NCI-H748 (cell line): ENCODE results near the gene LDAH.

Source experiments
- DNase-seq: peaks from one replicate; lab custom pipeline; 2025; ENCODE audit not compliant: unreplicated experiment; lab: John Stamatoyannopoulos, UW

Gene LDAH

GRCh38 chr2:20656561-20656960 lies 166.3 kb downstream of the LDAH start:
- no peak for DNase-seq

DNA sequence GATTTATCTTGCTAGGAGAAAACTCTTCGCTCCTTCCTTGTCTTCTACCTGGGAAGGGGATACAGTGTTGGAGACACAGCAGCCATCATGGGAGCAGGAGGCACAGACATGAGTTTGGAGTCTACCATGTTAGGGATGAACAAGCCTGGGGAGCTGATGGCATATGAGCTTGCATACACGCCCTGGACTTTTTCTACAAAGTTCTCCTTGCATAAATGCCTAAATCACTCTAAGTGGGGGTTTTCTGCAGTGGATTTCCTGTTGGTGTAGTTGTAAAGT lies 168.4 kb downstream of the LDAH start:
- no peak for DNase-seq

GRCh38 chr2:20653695-20654534 lies 169.0 kb downstream of the LDAH start:
- no peak for DNase-seq

DNA sequence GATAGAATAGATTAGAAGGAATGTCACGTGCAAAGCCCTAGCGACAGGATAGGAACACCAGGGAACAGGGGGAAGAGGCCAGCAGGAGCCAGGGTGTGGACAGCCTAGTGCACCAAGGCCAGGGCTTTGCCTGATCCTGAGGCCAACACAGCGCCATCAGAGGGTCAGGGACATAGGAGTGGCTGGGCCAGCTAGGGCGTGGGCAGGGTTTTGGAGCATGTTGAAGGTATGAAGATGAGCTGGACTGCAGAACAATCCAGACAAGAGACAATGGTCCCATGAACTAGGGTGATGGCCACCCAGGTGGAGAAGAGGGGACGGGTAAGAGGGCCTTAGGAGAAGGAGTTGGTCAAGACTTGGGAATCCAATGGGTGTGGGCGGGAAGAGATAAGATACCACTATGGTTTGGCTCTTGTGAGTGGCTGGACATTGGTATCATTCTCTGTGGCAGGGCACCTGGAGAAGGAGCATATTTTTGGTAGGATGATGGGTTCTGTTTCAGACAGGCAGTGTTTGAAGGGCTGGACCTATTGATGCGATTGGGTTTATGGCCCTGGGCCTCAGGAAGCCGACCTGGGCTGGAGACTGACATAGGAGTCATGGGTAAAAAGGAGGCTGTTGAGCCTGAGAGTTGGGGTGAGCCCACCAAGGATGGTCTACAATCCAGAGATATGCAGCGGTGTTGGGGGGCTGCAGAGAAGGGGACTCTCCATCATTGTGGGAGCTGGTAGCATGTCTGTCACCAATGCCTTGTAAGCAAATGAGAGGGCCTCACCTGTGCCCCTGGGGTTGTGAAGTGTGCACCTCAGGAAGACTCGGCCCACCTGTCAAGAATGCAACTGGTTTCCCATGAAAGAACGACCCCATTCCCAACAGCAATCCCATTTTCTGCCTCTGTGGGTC lies 170.0 kb downstream of the LDAH start:
- no peak for DNase-seq

DNA sequence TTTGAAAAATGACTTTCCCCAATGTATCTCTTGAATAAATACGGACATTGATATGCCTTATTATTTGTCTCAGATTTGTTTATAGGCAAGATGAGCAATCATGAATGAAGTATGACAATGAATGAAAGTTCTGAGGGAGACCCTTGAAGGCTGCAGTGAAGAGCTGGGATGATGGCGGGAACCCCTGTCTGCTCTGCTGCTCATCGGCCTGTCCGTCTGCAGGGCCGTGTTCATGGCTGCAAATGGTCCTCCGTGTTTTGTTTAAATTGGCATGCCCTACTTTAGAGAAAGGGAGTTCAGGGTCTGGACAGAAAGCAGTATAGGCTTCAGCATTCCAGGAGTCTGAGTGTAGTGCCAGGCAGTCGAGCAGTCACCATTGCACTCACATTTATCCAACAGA lies 170.8 kb downstream of the LDAH start:
- DNase-seq: no peak

DNA sequence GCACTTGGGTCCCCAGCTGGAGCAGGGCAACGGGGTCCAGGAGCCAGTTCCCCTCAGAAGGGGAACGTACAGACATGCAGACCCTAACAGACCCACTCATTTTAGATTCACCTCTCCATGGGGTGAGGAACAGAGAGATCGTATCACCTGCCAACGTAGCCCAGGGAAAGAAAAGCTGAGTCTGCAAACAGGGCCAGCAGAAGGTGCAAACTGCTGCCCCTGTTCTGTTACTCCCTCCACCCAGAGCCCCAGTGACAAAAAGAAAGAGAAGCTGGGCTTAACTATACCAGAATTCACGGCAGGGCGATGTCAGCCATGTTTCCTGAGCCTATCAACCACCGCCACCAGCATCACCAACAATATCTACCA lies 171.2 kb downstream of the LDAH start:
- no peak for DNase-seq

DNA sequence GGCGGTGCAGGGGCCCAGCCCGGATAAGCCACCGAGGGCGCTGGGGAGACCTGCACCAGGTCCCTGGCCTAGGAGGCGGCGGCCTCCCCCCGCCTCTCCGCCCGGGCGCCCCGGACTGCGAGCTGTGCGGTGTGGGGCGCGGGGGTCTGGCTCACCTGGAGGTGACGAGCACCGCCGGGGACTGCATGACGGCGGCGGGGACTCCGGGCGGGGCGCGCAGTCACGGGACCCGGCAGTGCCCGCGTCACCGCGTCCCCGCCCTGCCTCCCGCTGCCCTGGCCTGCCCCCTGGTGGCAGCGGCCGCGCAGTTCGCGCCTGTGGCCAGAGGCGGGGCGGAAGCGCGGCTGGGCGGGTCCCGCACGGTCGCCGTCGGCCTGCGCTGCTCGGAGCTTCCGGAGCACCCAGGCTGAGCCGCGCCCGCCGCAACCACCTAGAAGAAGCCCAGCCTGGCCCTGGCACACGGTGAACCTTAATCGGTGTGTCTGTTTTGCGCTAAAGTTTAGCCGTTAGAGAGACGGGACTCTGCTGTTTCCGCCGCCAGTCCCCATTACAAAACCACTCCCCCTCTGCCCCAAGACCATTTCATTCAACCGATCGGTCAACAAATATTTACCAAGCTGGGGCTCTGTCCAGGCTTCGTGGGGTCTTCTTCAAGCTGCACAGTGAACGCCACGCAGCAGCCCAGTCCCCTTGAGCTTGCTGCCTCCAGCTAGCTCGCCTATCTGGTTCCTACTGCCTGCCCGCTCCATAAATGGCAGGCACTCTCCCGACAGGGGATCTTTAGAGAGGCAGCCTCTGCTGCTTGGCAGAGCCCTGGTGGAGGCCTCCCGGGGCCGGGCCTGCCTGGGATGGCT lies 171.8 kb downstream of the LDAH start, which contains the start of gene HS1BP3:
TSS of gene HS1BP3 (minus strand) at position 222 of the 854 bp plus-strand sequence. CDS start at position 187, 35 bp downstream.
- DNase-seq: peak; percentile 87

DNA sequence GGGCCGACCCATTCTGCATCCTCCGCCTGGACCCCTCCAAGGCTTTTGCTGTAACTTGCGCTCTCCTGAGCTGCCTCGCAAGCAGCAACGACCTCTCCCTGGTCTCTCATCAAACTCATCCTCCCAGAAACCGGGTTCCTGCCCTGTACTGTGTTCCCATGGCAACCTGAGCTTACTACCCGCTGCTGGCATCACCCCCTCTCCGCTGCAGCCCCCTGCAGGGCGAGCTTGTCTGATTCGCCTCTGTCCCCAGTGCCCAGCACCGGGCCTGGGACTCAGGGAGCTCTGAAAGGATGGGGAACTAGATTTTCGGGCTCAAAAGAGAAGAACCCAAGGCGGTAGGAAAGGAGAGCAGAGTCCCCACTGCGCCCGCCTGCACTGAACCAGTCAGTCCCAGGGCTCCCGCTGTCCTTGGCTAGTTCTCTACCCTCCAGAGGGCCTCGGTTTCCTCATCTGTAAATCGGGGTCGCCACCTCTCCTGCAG lies 172.5 kb downstream of the LDAH start:
- peak; percentile 82 for DNase-seq

DNA sequence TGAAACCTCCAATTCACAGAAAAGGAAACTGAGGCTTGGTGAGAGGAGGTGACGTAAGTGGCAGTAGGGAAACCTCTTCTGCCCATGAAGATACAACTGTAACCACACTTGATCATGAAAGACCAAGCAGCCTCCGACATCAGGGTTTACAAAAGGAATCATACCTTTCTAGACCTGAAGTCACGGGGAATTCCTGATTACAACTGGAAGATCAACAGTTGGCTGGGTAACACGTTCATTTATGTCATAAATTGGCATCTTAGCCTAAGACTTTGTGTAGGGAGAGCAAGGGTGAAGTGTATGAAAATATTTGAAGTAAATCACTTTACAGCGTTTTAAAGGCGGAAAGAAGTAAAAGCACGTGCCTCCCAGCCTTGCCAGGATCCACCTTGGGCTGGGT lies 172.9 kb downstream of the LDAH start:
- no peak for DNase-seq

DNA sequence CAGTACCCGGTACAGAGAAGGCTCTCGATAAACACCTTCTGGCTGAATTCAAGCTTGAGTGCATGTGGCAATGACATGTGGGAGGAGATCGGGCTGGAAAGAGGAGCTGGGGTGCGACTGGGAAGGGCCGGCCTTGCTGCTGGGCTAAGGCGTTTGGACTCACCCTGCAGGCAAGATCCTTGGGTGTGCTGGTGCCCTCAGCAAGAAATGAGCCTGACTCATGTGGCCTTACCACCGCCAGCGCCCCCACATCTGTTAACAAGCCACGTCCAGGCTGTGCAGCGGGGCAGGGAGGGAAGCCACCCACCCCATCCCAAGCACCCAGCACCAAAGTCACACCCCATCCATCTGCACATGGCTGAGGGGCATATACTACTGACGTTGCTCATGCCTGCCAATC lies 173.3 kb downstream of the LDAH start:
- no peak for DNase-seq

DNA sequence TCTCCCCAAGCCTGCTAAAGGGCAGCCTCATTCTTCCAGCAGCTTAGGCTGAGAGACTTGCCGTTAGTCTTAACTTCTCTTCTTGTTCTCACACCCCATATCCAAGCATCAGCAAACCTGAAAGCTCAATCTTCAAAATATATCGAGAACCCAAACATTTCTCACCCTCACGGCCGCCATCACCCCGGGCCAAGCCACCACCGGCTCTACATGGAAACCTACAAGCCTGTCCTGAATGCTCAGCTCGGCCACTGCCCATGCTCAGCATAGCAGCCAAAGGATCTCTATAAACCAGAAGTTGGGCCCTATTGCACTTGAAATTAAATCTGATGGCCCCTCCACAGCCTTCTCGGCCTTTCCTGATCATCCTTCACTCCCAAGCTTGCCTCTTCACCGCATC lies 174.1 kb downstream of the LDAH start:
- no peak for DNase-seq

DNA sequence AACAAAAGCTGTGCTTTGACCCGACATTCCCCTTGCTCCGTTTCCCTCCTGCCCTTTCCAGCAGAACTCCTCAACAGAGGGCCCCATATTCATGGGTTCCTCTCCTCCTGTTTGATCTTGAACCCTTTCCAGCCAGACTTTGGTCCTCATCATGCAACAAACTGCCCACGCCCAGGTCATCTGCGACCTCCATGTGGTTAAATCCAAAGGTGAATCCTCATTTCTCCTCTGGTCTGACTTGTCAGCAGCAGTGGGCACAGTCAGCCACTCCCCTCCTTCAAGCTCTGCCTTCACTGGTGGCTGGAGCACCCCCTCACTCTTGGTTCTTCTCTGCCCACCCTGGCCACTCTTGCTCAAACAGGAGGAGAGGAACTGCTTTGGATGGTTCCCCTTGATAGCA lies 174.7 kb downstream of the LDAH start:
- DNase-seq: no peak

DNA sequence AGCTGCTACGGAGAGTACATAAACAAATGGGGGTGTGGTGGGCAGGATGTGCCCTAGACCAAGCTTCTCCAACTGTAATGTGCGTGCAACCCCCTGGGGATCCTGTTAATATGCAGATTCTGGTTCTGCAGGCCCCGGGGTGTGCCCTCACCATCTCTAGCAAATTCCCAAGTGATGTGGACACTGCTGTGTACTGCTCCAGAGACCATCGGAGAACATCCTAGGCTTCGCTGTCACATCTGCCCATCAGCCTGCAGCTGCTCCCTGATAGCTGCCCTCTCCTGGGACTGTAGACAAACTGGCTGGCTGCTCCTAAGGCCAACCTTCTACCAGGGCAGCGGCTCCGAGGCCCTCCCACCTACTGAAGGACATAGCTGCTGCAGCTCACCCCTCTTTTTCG lies 175.2 kb downstream of the LDAH start:
- peak; percentile 43 for DNase-seq

DNA sequence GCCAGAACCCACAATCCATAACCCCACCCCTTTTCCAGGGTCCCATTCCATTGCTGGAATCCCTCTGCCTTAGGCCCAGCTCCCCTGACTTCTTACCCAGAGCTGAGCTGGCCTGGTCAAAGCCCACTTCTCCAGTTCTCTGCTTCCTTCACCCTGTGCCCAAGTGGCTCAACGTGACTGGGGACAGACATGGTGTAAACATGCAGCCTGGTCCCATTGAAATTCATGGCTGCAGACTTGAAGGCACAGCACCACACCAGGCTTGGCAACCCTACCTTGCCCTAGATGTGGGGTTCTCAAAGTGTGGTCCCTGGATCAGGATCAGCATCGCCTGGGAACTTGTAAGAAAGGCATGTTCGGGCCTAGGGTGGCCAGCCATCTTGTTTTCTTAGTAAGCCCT lies 175.7 kb downstream of the LDAH start:
- DNase-seq: no peak

- no peak for DNase-seq
Measured at GRCh38 chr2:20646446-20646845, 176.5 kb downstream of the LDAH start.

DNA sequence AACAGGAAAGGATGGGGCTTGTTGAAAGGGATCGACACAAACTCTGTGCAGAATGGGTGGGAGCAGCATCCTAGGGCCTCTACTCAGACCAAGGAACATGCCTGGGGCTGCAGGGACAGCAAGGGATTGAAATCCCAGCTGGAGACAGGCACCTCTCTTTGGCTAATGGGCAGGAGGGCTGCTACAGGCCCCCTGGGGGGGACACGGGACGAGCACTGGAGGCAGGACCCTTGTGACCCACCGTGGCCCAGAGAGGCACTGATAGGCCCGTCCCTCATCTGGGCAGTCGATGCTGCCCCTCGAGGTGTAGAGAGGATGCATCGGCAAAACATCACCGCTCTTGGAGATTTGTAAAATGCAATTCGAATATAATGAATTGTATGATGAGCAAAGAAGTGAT lies 177.1 kb downstream of the LDAH start:
- DNase-seq: no peak

- DNase-seq: no peak
Measured at GRCh38 chr2:20645301-20645701, 177.6 kb downstream of the LDAH start.

- DNase-seq: no peak
Measured at GRCh38 chr2:20643826-20644225, 179.1 kb downstream of the LDAH start.

DNA sequence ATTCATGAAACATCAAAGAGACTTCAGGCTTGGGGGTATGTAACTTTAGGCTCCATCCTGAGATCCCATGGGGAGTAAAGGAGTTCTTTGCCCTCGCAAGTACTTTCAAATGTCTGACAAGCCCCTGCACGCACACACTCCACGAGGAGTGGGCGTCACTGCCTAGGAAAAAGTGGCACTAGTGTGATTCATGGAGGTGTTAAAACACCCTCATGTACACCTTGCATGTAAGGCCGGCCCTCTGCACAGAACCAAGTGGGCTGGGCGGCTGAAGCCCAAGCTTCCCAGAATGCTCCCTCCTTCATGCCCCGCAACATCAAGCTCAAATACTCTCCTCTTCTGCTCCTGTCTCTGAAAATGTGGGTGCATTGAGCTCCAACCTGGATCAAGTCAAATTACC lies 179.8 kb downstream of the LDAH start:
- DNase-seq: no peak

DNA sequence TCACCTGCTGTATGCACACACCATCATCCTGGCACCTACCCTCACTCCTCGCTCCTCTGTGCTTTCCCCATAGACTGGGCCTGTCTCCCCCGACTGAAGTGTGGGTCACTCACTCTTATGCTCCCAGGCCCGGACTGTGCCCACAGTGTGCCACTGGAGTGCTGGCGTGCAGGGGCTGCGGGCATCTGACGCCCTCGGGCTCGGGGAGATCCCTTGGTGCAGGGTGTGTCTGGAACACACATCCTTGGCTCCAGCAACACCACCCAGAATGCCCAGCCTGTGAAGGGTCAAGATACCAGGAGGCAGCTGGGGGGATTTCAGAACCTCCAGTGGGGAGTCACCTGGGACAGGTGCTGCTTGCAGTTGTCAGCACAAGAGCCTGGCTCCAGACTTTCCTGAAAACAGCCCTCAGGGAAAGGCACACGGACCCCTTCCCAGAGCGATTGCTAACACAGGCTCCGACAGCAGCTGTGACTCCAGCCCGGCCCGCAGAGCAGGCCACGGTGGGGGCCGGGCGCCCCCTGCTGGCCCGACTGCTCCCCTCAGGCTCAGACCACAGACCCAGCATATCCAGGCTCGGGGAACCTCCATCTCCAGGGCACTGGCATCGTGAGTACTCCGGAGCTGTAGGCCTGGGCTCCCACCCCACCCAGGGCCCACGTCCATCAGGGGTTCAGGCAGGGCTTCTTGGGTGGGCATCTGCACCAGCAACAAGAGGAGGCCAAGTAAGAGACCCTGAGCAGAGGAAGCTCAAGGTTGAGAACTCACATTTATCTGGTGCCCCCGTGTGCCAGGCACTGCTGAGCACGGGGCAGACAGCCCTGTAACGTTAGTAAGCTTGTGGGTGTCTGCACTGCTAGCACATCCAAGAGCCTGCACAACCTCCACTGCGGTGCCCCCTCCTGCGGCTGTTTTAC lies 180.6 kb downstream of the LDAH start:
- DNase-seq: peak; percentile 64
